Epithelial cell of esophagus (primary cell): ENCODE data around the gene CEBPZ.
"Not testable (repeated sequence)": the region's sequence is repeated elsewhere in the genome, so short reads cannot be mapped to it uniquely, and the experiment has no call there.

Experiments used
- DNase-seq: peaks from one replicate; pipeline ENCODE4 v3.0.0; 2010; ENCODE audit warnings: low read depth
- H3K4me3 ChIP-seq: 2 replicates; pipeline ENCODE4 v1.5.1; 2011; ENCODE audit warnings: mild to moderate bottlenecking, low read length, control low read depth
- CTCF ChIP-seq: IDR thresholded peaks from 2 replicates; pipeline ENCODE4 v1.5.1; 2011; ENCODE audit warnings: low read depth, mild to moderate bottlenecking, low read length, control low read depth, inconsistent platforms; ENCODE audit not compliant: insufficient read depth; ENCODE audit errors: missing control alignments

The CEBPZ gene

GRCh38 chr2:37219046-37219445 is 12.3 kb downstream of the CEBPZ start:
- peak overlapping the region; percentile 11 for H3K4me3 ChIP-seq
- TF ChIP-seq CTCF, result no peak
- DNase-seq, result peak; percentile 94

GRCh38 chr2:37215250-37215649 is 16.1 kb downstream of the CEBPZ start:
- no peak for TF ChIP-seq CTCF
- H3K4me3 ChIP-seq, result no peak overlapping the region
- no peak for DNase-seq

DNA sequence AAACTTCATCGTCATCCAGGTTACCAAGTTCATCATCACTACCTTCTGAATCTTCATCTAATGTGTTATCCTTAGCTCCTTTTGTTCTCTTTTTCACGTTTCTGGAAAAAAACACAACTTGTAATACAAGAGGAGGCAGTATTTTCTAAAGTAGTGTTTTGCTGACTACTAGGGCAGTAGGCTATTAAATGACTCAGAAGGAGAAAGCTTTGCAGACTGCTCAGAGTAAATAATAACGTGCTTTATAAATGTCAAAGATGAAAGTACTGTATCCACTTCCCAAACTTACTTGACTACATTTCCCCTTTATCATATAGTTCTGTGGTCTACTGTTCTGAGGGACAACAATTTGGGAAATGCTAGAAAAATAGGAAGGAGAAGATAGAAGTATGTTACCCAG is 19.5 kb downstream of the CEBPZ start:
- H3K4me3 ChIP-seq, result no peak overlapping the region
- no peak for DNase-seq
- no peak for TF ChIP-seq CTCF

DNA sequence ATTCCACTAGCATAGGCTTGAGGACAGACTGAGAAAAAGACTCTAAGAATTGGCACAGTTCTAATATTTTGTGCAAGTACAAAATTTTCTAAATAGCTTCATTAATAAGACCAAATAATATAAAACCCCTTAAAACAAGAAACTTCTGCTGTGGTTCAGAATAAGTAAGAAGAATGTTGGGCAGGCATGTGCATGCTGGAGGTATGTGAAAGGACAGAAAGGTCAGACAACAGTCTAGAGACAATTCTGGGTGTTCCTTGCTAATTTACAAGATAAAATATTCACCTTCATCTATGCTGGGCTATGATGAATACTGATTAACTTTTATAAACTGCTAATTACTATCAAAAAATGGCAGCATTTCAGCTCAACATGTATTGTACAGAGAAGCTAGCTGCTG is 20.2 kb downstream of the CEBPZ start:
- TF ChIP-seq CTCF, result no peak
- H3K4me3 ChIP-seq, result no peak overlapping the region
- DNase-seq, result no peak

DNA sequence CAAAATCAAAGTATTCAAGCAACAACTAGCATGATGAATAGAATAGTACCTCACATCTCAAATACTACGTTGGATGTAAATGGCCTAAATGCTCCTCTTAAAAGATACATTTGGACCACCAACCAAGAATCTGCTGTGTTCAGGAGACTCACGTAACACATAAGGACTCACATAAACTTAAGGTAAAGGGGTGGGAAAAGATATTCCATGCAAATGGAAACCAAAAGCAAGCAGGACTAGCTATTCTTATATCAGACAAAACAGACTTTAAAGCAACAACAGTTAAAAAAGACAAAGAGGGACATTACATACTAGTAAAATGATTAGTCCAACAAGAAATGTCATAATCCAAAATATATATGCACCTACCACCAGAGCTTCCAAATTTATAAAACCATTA is 24.6 kb downstream of the CEBPZ start:
- not testable (repeated sequence) for H3K4me3 ChIP-seq, DNase-seq

- no peak for DNase-seq
- TF ChIP-seq CTCF, result no peak
- H3K4me3 ChIP-seq, result no peak overlapping the region
These were observed 25.6 kb downstream of the CEBPZ start for GRCh38 chr2:37205689-37206341.

DNA sequence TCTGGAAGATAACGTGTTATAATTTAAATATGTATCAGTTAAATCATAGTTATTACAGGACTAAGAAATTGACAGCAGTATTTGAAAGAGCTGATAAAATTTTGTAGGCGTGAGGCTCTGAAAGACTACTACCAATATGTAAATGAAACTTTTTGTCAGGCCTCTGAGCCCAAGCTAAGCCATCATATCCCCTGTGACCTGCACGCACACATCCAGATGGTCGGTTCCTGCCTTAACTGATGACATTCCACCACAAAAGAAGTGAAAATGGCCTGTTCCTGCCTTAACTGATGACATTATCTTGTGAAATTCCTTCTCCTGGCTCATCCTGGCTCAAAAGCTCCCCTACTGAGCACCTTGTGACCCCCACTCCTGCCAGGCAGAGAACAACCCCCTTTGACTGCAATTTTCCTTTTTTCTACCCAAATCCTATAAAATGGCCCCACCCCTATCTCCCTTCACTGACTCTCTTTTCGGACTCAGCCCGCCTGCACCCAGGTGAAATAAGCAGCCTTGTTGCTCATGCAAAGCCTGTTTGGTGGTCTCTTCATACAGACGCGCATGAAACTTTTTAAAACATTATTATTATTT is 26.2 kb downstream of the CEBPZ start:
- DNase-seq, H3K4me3 ChIP-seq: not testable (repeated sequence)

GRCh38 chr2:37203708-37204107 is 27.7 kb downstream of the CEBPZ start:
- H3K4me3 ChIP-seq, result no peak overlapping the region
- no peak for TF ChIP-seq CTCF
- DNase-seq, result no peak
